GM19397 (cell line): ENCODE data around the gene RIPOR2.
"Not testable (repeated sequence)": the region's sequence is repeated elsewhere in the genome, so short reads cannot be mapped to it uniquely, and the experiment has no call there.

Experiments
- ATAC-seq: cut with Tn5 transposase; IDR thresholded peaks from one replicate; pipeline ENCODE4 v1.9.1; 2021; ENCODE audit warnings: mild to moderate bottlenecking, moderate library complexity; ENCODE audit not compliant: unreplicated experiment

RIPOR2 gene

DNA sequence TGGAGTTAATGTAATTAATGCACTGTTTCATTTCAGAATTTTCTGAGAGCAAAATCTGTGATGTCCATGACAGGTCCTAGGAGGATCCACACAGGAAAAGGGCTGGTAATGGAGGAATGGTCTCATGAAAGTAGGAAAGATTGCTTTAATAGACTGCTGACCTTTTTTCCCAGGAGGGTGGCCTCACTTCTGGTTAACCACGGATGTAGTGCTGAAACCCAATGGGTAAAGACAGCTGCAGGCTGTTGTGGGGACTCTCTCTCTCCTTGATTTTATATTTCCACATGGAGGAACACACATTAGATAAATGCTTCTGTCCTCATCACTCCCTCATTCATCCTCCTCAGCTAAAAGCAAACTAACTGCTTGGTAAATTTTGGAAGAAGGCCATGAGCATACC, 23.6 kb upstream of the RIPOR2 start:
- no peak for ATAC-seq

DNA sequence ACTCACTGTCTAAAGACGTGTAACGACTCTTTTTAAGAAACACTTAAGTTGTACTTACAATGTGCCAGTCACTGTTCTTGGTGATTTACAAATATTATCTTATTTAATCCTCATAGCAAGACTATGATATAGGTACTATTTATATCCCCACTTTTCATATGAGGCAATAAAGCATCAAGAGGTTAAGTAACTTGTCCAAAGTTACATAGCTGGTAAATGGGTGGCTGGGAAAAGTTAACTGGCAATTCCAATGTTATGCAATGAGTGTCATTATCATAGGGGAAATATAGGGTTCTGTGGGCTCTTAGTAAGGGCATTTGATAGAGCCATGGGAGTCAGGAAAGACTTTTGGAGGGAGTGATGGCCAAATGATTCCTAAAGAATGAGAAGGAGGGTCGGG, 21.4 kb upstream of the RIPOR2 start:
- ATAC-seq = no peak

DNA sequence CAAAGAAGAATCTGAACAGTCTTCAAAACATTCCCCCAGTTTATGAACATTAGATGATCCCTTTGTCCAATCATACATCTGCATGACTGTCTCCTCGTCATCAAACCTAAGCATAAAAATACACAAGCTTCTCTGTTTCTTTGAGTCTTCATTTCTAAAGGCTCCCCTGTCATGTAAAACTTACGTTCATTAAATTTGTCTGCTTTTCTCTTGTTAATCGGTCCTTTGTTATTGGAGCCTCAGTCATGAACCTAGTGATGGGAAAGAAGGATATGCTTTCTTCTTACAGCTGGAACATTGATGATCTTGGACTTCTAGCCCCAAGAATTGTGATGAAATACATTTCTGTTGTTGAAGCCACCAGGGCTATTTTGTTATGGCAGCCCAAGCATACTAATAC, 18.0 kb upstream of the RIPOR2 start:
- no peak for ATAC-seq

DNA sequence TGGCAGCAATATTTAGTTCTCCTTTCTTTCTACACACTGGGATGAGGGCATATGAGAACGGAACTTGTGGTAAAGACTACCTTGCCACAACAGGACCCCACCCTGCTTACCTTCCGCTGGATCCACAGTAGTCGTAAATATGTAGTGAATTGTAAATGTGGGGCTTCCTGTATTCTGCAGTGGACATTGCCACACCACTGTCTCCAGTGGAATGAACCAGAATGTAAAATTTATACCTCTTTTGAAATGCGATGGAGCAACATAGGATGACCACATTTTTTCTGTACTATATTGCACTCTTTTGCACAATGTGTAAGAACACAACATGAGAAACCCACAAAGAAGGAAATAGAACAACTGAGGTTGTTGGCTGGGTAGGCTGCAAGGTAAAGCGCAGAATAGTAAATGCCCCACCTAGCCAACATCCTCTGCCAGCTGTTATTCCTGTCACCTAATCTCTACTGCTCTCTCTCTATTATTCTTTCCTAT, 16.1 kb upstream of the RIPOR2 start:
- ATAC-seq = no peak

DNA sequence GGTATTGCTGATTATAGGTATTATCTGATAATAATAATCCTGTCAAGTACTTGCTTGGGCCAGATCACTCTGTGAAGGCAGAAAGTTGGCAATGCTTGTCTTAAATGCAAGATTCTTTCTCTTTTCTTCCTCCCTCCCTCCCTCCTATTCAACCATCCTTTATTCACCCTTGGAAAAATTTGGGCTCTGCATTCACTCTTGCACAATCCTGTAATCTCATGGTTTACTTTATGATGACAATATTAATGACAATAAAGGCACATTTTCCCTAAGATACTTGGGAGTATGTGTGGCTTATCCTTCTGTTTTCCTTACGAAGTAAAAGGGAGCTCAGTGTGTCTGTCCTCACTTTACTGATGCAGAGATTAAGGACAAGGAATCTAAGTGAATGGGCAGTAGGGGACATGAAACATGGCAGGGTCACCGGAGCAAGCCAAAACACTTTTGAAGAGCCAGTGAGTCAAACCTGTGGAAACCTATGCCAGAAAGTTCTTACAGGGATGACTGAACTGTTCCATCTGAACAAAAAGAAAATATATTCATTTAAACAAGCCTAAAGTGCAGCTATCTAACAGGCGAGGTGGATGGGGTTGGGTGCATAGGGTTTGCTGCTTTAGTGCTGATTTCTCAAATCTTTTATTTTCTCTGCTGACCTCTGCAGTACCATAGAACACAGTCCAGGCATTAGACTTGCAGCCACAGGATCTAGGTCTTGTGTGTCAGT, 14.6 kb upstream of the RIPOR2 start:
- ATAC-seq = no peak

DNA sequence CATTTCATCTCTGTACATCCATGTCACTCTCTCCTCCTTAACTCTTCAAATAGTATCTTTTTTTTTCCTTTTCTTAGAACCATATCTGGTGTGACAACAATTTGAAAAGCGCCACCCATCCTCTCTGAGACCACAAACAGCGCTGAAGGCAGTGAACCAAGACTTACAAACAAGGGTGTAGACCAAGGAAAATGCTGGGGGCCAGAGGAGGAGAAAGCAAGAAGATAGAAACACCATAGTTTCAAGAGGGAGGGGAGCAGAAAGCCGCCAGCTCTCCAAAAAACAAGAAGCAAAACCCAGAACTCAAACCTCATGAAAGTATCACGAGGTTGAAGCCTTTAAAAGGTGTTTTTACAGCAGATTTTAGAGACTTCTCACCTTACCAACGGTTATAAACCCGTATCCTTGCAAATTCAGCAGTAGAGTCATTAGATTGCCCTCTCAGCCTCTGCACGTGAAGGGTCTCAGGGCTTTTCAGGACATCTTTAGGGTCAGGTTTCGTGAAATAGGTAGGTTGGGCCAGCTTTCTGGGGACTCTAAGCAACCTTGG, 13.3 kb upstream of the RIPOR2 start:
- peak; percentile 93 for ATAC-seq

DNA sequence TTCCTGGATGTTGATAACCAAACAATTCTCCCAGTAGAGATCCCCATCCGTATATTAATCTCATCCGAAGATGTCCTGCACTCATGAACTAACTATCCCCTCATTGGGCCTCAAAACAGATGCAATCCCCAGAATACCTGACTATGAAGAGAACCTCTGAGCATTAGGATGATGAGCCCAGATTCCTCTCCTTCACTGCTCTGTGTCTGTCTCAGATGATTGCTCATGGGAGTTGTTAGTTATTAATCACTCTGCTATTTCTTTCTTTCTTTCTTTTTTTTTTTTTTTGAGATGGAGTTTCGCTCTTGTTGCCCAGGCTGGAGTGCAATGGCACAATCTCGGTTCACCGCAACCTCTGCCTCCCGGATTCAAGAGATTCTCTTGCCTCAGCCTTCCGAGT, 12.5 kb upstream of the RIPOR2 start:
- not testable (repeated sequence) for ATAC-seq

DNA sequence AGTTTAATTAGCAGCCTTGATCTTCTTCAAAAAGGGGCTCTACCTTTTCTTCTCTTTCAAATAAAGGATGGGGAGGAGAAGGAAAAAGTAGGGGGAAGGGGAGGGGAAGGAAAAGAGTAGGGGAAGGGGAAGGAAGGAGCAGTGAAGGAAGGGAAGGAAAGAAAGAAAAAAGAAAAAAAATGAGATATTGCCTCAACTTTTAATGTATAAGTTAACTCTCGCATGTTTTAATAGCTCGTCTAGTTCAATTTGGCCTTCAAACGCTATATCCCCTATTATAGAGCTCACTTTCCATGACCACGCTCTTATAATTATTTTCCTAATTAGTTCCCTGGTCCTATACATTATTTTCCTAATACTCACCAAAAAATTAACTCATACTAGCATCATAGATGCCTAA, 11.9 kb upstream of the RIPOR2 start:
- ATAC-seq = no peak

DNA sequence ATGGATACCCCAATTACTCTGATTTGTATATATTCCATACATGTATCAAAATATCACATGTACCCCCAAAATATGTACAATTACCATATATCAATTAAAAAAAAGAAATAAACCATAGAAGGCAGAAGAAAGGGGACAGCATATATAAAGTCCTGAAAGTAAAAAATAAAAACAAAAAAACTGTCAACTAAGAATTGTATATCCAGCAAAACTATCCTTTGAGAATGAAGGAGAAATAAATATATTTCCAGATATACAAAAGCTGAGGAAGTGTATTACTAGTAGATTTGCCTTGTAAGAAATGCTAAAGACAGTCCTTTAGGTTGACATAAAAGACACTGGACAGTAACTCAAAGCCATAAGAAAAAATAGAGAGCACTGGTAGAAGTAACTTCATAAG, 9.3 kb upstream of the RIPOR2 start:
- ATAC-seq = no peak

DNA sequence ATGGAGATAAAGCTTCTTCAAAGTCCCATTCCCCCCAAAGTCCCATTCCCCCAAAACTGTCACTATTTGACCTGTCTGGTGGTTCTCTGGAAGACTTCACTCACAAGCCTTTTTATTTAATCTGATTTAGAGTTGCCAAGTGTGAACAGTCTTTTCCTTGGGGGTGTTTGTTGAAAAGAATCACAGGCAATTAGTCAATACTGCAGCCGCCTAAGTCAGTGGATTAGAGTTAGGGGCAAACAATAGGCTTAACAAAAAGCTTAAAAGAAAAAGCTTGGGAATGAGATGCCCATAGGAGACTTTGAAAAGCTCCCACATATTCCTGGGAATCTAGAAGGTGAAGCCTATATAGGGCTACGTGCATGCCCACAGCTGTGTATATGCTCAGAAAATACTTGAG, 8.0 kb upstream of the RIPOR2 start:
- no peak for ATAC-seq

DNA sequence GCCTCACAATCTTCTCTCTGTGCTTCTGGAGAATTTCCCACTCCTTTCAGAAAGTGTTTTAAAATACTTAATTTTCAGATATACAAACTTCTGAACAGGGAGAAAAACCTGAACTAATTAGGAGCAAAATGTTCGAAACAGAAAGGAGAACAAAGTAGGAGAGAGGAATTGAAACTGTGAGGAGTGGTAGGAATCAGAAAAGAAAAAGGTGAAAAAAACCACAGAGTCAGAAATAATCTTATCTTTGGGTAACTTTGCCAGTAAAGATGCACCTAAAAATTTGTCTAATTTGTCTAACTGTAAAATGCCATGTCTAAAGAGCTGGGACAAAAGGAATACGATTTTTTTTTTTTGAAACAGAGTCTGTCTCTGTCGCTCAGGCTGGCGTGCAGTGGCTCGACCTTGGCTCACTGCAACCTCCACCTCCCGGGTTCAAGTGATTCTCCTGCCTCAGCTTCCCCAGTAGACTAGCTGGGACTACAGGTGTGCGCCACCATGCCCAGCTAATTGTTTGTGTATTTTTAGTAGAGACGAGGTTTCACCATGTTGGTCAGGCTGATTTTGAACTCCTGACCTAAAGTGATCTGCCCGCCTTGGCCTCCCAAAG, 4.7 kb upstream of the RIPOR2 start:
- no peak for ATAC-seq

DNA sequence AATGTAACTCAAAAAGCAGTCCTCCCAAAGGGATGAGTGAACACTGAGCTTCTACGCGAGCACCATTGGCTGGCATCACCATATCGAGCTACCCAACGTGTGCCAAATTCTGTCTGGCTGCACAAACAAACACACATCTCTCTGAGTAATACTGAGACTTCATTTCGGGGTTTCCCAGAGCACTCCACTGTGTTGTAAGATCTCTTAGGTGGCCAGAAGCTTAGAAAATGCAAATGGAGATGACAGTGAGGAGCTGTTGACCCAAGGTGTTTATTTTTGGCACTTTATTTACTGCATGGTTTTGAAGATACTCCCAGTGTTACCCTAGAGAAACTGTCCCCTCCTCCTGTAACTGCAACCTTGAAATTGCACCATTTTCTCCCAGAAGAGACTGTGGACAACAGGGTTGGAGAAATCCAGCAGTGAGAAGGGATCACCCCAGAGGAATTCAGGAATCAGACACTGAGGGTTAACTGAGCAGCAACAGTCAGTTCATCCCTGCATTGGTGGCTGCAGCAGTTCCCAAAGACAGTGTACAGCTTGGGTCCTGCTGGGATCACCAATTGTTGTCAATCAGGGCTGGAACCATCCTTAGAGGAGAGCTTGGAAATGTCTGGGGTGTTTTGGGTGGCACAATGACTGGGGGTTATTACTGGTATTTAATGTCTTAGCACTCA, 1.0 kb upstream of the RIPOR2 start:
- ATAC-seq = peak; percentile 55

DNA sequence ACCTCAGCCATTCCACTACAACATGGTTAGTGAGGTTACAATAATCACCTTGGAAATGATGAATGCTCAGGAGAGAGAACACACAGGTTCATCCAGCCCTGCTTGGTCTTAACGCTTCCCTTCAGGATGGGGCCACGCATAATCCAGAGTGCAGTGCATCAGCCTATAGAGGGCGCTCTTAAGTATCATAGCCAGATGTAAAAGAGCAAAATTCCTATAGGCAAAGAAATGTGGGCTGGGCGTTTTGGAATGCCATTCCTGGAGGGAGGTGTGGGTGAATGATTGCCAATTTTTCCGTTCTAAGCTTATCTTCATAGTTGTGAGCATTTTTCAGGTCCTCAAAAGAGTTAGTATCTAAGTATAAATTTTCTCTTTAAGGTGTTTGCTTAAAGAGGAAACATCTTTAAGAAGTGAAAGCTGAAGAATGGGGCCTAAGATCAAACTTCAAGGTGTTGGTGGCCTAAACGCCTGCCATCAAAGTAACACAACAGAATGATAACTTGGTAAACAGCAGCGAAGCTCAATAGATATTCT, 1.8 kb downstream of the RIPOR2 start:
- ATAC-seq = no peak

DNA sequence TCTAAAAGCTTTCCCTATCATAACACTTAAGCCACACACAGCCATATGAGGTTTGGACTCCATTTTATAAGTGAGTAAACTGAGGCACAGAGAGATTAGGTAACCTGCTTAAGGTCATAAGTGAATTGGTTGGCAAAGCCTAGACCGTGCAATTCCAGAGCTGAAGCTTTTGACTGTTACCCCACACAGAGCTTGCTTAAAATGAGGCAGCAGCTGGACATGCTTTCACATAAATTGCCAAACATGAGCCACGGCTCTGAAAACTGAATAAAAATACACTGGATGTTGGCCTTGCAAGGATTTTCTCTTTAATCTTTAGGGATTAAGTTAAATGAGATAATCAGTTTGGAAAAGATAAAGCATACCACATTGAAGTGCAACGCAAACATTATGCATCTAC, 2.5 kb downstream of the RIPOR2 start:
- ATAC-seq = no peak

DNA sequence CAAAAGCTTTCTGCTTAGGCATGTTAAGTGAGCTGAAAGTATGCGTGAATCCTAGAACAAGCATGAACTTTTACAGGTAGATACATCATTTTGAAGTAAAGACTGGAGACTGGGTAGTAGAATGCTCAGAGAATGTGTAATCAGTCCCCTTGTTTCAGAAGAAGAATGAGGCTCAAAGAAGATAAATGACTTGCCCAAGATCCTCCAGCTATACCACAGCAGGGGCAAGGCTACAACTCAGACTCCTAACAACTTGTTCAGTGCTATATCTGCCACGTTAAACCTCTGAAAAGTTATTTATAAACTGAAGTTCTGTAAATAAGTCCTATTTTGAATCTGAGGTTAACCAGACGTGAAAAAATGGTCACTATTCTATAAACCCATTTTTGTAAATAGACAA, 2.9 kb downstream of the RIPOR2 start:
- ATAC-seq = no peak

DNA sequence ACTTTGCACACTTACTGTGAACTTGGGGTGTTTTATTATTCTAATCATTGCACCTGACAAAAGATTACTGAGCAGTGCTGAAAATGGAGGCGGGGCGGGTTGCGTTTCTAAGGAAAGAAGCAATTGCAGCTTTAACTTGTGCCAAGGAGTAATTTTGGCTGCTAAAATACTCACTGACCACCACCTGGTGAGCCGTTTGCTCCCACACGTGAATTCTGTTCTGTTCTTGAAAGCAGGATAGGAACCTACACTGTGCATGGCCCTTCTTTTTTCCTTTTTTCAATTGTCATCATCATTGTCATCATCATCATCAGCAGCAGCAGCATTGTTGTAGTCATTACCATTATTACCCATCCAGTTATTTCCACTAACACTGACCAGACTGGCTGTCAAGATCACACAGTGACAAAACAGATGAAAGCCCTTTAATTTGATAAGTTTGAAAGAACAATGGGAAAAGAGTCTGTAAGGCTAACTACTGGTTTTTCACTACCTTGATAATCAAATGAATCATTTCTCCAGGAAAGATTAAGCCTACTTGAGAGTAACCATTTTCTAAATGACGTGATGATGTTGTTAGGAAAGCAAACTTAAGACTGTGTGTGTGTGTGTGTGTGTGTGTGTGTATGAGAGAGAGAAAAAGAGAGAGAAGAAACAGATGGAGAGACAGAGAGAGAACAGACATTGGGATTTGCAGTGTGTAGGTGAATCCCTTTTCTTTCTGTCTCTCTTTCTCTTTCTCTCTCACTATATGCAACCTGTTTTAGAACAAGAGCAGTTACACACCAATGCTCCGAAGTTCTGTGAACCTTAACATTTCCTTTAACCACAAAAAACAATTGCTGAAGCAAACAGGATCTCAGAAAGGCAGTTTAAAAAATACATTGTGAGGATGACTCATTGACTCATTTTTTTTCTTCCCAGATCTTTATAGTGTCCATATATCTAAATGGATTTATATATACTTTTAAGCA, 3.8 kb downstream of the RIPOR2 start:
- ATAC-seq = no peak

DNA sequence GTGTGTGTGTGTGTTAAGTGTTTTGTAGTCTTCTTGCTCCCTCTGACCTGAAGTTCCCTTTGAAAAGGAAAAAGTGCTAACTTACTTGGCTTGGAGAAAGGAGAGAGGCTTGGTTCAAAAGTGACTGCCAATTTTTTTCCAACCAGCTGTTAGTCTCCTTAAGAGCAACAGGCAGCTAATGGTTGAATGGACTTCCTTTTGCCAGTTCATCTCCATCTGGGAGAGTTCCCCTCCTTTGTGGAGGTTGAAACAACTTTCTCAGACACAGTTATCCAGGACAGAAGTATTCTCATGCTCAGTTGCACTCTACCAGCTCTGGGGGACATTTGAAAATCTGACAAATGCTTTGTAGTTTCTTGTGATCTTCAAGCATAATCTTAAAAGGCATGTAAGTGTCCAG, 4.5 kb downstream of the RIPOR2 start:
- ATAC-seq = no peak

DNA sequence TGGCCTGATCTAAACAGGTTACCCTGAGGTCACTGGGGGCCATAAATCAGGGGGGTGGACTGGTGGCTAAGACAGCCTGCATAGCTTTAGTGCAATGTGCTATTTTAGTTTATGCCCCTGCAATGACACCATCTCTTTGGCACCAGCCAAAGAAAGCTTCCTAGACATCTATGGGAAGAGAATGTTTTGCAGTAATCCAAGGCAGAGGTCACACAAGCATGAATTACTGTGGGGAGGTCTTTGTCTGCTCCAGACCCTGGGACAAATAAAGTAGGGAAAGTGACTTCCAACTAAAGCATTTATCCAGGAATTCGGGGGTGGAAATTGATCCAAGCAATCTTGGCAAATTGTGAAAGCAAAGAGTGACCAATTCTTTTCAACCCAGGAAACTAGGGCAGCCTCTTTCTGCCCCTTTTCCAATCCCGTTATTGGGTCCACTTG, 5.3 kb downstream of the RIPOR2 start:
- no peak for ATAC-seq

DNA sequence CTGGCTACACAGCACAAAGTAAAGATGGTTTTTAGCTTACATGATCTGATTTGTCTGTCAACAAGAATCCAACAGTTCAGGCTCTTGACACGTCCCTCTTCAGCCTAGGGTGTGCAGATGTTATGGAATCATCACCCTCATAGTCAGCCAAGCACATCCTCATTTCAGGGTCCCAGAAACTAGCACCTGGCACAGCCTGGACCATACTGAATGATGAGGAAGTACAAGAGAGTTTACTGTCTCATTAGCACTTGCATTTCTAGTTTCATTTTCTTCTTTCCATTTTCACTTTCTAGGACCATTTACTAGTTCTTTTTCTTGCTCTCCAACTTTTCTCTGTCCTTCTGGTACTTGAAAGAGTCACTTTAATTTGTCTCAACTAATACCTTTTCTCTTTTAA, 6.5 kb downstream of the RIPOR2 start:
- peak; percentile 33 for ATAC-seq

DNA sequence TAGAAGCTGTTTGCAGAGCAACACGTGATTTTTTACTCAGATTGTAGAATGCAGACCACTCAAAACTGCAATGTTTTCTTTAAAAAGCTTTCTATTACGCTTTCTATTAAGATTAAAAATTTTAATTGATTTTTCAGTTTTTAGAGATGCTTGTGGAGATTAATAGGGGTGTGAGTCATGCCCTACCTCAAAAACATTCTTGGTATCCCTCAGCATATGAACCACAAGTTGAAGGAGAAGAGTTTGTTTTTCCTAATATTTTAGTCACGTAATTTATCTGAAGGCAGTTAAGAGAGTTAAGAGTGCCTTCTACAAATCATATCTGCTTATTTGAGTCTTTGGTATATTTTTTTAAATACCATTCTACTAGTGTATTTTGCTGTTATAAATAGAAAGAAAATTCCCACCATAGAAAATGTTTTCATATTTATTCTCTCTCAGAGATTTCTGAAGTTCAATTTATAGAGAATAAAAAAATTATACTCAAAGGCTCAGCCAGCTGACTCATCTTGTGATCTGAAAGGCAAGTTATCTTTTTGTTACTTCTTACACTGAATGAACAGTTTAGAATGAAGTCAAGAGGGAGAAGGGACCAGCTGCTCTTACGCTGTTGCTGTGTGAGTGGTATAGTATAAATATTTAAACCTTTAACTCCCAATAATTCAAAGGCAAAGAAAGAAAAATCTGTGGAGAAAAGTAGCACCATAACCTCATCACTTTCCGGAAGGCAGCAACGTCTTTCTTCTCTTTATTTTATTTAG, 7.6 kb downstream of the RIPOR2 start:
- no peak for ATAC-seq
